SK-N-SH treated with all-trans-retinoic acid at 6 μM for 48 hours (cell line): ENCODE results near the gene CLDN15.

Source experiments
- ATAC-seq: fragments of 200-7000 bp; cut with Tn5 transposase; 3 replicates; pipeline ENCODE4 v1.9.1; 2020; ENCODE audit warnings: mild to moderate bottlenecking, moderate library complexity
- ARNTL ChIP-seq: fragments of 450-650 bp; formaldehyde crosslinking; IDR thresholded peaks from 2 replicates; pipeline ENCODE4 v1.5.0; 2020; ENCODE audit warnings: low read depth, mild to moderate bottlenecking, moderate library complexity, borderline replicate concordance
- CSDC2 ChIP-seq: fragments of 250-450 bp; sonication (Bioruptor Pico); IDR thresholded peaks from 2 replicates; pipeline ENCODE4 v1.5.0; 2020; ENCODE audit warnings: mild to moderate bottlenecking, moderate library complexity
- CSRNP3 ChIP-seq: fragments of 250-450 bp; sonication (Bioruptor Pico); IDR thresholded peaks from 2 replicates; pipeline ENCODE4 v1.5.1; 2021; ENCODE audit warnings: mild to moderate bottlenecking, moderate library complexity
- ESRRG ChIP-seq: fragments of 250-450 bp; sonication (Bioruptor Pico); IDR thresholded peaks from 2 replicates; pipeline ENCODE4 v1.6.1; 2021; ENCODE audit warnings: mild to moderate bottlenecking
- GLIS3 ChIP-seq: fragments of 250-450 bp; sonication (Bioruptor Pico); IDR thresholded peaks from 2 replicates; pipeline ENCODE4 v1.5.0; 2020; ENCODE audit warnings: mild to moderate bottlenecking, moderate library complexity
- ISL1 ChIP-seq: fragments of 250-450 bp; sonication (Bioruptor Pico); IDR thresholded peaks from 2 replicates; pipeline ENCODE4 v2.1.2; 2022; ENCODE audit warnings: mild to moderate bottlenecking, moderate library complexity
- OSR1 ChIP-seq: fragments of 250-450 bp; sonication (Bioruptor Pico); IDR thresholded peaks from 2 replicates; pipeline ENCODE4 v1.8.0; 2022; ENCODE audit warnings: moderate library complexity, mild to moderate bottlenecking, inconsistent platforms
- PATZ1 ChIP-seq: fragments of 250-450 bp; sonication (Bioruptor Pico); IDR thresholded peaks from 2 replicates; pipeline ENCODE4 v1.8.0; 2020; ENCODE audit warnings: mild to moderate bottlenecking, moderate library complexity, borderline replicate concordance
- PPARA ChIP-seq: fragments of 250-450 bp; sonication (Bioruptor Pico); IDR thresholded peaks from 2 replicates; pipeline ENCODE4 v1.5.0; 2020; ENCODE audit warnings: mild to moderate bottlenecking, borderline replicate concordance
- RARB ChIP-seq: fragments of 250-450 bp; sonication (Bioruptor Pico); IDR thresholded peaks from 2 replicates; pipeline ENCODE4 v1.8.0; 2021; ENCODE audit warnings: mild to moderate bottlenecking, moderate library complexity
- SNAI2 ChIP-seq: fragments of 250-450 bp; sonication (Bioruptor Pico); IDR thresholded peaks from 2 replicates; pipeline ENCODE4 v1.5.0; 2020; ENCODE audit warnings: mild to moderate bottlenecking, moderate library complexity
- TCF4 ChIP-seq: fragments of 250-450 bp; sonication (Bioruptor Pico); IDR thresholded peaks from 2 replicates; pipeline ENCODE4 v1.8.0; 2021; ENCODE audit warnings: mild to moderate bottlenecking, moderate library complexity, borderline replicate concordance
- TOX ChIP-seq: fragments of 250-450 bp; sonication (Bioruptor Pico); IDR thresholded peaks from 2 replicates; pipeline ENCODE4 v1.8.0; 2021; ENCODE audit warnings: mild to moderate bottlenecking, moderate library complexity, borderline replicate concordance
- TSHZ2 ChIP-seq: fragments of 250-450 bp; sonication (Bioruptor Pico); IDR thresholded peaks from 2 replicates; pipeline ENCODE4 v1.5.0; 2020; ENCODE audit warnings: mild to moderate bottlenecking, moderate library complexity
- ZC3H10 ChIP-seq: fragments of 250-450 bp; sonication (Bioruptor Pico); IDR thresholded peaks from 2 replicates; pipeline ENCODE4 v1.5.1; 2021; ENCODE audit warnings: mild to moderate bottlenecking, moderate library complexity
- ZFP3 ChIP-seq: fragments of 250-450 bp; sonication (Bioruptor Pico); IDR thresholded peaks from 2 replicates; pipeline ENCODE4 v1.5.0; 2020; ENCODE audit warnings: mild to moderate bottlenecking, moderate library complexity
- ZFP30 ChIP-seq: fragments of 450-650 bp; formaldehyde crosslinking; IDR thresholded peaks from 2 replicates; pipeline ENCODE4 v1.5.0; 2022; ENCODE audit warnings: mild to moderate bottlenecking, moderate library complexity
- ZNF565 ChIP-seq: fragments of 450-650 bp; formaldehyde crosslinking; conservative IDR thresholded peaks from 2 replicates; pipeline ENCODE4 v1.5.0; 2020; ENCODE audit warnings: low read depth, mild to moderate bottlenecking, moderate library complexity
- ZNF70 ChIP-seq: fragments of 450-650 bp; formaldehyde crosslinking; IDR thresholded peaks from 2 replicates; pipeline ENCODE4 v1.5.0; 2020; ENCODE audit warnings: mild to moderate bottlenecking, moderate library complexity
- ZNF8 ChIP-seq: fragments of 450-650 bp; formaldehyde crosslinking; IDR thresholded peaks from 2 replicates; pipeline ENCODE4 v1.5.0; 2020; ENCODE audit warnings: mild to moderate bottlenecking, moderate library complexity
- TF ChIP-seq, protein P1 (sequence below): fragments of 250-450 bp; sonication (Bioruptor Pico); IDR thresholded peaks from 2 replicates; pipeline ENCODE4 v1.5.1; 2020; ENCODE audit warnings: low read depth, mild to moderate bottlenecking, moderate library complexity

The CLDN15 gene

DNA sequence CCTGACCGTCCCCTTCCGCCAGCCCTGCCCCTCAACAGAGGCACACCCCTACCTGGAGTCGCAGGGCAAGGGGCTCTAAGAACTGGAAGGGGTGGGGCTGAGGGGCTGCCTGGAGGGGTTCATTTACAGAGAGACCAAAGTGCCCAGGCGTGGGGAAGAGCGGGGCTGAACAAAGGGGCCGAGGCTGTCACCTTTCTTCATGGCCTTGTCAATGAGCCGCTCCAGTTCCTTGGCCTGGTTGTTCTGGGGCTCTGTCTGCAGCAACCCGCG is 2.3 kb upstream of the CLDN15 start:
- TF ChIP-seq PATZ1 (no peak), ZNF70 (CRISPR knock-in tag) (no peak), ZFP3 (CRISPR knock-in tag) (no peak), ZC3H10 (CRISPR knock-in tag) (no peak), TOX (CRISPR knock-in tag) (no peak), CSRNP3 (no peak), CSDC2 (no peak)
- no peak for ATAC-seq

GRCh38 chr7:101239191-101239950 is 1.8 kb upstream of the CLDN15 start:
- no peak for ATAC-seq
- no peak for TF ChIP-seq TOX (CRISPR knock-in tag)
- TF ChIP-seq ESRRG (CRISPR knock-in tag), result no peak
- TF ChIP-seq CSRNP3, result no peak
- TF ChIP-seq, protein P1, sequence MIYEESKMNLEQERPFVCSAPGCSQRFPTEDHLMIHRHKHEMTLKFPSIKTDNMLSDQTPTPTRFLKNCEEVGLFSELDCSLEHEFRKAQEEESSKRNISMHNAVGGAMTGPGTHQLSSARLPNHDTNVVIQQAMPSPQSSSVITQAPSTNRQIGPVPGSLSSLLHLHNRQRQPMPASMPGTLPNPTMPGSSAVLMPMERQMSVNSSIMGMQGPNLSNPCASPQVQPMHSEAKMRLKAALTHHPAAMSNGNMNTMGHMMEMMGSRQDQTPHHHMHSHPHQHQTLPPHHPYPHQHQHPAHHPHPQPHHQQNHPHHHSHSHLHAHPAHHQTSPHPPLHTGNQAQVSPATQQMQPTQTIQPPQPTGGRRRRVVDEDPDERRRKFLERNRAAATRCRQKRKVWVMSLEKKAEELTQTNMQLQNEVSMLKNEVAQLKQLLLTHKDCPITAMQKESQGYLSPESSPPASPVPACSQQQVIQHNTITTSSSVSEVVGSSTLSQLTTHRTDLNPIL (CRISPR knock-in tag), result no peak
- no peak for TF ChIP-seq ZFP30 (CRISPR knock-in tag)

DNA sequence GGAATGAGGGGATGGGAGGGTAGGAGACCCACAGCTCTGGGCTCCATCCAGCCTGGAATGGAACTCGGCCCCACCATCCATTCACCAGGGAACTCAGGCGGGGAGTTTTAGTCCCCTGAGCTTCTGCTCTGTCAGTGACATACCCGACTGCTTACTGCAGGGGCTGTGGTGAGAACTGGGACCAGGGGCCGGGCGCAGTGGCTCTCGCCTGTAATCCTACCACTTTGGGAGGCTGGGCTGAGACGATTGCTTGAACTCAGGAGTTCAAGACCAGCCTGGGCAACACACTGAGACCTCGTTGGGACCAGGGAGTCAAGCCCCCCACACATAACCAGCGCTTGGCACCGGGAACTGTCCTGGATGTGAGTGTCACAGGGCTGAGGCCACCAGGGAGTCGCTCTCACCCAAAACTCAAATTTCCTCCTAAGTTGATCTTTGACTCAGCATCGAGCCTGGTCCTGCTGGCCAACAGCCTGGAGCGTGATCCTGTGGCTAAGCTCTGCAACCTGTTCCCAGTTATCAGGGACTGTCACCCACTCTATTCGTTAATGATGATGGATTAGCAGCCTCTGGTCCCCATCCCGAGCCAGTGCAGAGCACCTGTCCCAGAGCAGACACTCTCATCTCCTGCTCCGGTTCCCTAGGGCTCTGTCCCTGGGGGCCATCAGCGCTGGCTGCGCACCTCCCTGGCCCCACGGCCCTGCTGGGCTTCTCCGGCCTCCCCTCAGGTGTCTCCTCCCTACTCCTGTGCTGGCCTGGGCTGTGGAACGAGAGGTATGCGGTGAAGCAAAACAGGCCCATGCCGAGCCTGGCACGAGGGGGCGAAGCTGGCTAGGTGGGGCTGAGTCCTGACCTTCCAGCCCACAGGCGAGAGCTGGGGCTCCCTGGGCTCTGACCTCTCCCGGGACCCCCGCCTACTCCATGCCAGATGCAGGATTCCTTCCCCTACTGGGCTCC is 902 bp upstream of the CLDN15 start:
- TF ChIP-seq ZNF8 (CRISPR knock-in tag) (no peak), TCF4 (no peak), ARNTL (CRISPR knock-in tag) (no peak), ISL1 (CRISPR knock-in tag) (no peak), GLIS3 (CRISPR knock-in tag) (no peak), ZFP30 (CRISPR knock-in tag) (no peak), PPARA (CRISPR knock-in tag) (no peak), RARB (no peak), ZNF70 (CRISPR knock-in tag) (no peak), TSHZ2 (CRISPR knock-in tag) (no peak), SNAI2 (CRISPR knock-in tag) (no peak), ESRRG (CRISPR knock-in tag) (no peak), OSR1 (no peak), ZC3H10 (CRISPR knock-in tag) (no peak), PATZ1 (no peak), ZNF565 (CRISPR knock-in tag) (no peak), CSDC2 (no peak), ZFP3 (CRISPR knock-in tag) (no peak), TOX (CRISPR knock-in tag) (no peak)
- TF ChIP-seq, protein P1 (CRISPR knock-in tag), result no peak
- no peak for ATAC-seq
